ENCODE data around the gene HLX.

DNA sequence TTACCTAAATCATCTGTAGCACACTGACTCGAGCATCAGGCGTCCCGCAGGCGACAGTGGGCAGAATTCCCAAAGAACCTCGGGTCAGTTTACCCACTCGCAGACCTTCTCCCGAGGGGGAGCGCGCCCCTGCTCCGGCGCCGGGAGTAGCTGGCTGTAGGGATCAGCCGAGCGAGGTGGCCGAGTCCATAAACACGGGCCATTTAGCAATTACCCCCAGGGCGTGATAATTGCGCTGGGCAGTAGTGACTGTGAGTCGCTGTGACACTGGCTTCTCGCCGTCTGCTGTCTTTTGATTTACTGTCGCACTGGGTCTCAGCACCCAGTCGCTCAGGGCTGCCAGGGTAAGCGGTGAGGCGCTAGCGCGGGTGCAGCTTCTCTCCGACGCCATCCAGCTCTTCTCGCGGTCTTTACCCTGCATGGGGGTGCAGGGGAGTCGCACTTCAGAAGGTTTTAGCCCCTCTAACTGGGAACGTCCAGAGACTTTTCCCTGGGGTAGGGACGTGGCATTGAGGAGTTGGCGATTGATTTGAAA is 16.2 kb downstream of the HLX start:
- TF ChIP-seq, protein P1, sequence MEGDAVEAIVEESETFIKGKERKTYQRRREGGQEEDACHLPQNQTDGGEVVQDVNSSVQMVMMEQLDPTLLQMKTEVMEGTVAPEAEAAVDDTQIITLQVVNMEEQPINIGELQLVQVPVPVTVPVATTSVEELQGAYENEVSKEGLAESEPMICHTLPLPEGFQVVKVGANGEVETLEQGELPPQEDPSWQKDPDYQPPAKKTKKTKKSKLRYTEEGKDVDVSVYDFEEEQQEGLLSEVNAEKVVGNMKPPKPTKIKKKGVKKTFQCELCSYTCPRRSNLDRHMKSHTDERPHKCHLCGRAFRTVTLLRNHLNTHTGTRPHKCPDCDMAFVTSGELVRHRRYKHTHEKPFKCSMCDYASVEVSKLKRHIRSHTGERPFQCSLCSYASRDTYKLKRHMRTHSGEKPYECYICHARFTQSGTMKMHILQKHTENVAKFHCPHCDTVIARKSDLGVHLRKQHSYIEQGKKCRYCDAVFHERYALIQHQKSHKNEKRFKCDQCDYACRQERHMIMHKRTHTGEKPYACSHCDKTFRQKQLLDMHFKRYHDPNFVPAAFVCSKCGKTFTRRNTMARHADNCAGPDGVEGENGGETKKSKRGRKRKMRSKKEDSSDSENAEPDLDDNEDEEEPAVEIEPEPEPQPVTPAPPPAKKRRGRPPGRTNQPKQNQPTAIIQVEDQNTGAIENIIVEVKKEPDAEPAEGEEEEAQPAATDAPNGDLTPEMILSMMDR (IDR thresholded peaks at IDR 0.05): no peak
- no peak for TF ChIP-seq POLR2AphosphoS5 (IDR thresholded peaks at IDR 0.05)
